COLO668 (cell line): ENCODE measurements around the gene PAK1.
"Not testable (repeated sequence)": the region's sequence is repeated elsewhere in the genome, so short reads cannot be mapped to it uniquely, and the experiment has no call there.

ENCODE experiments used
- DNase-seq: peaks from one replicate; lab custom pipeline; 2025; ENCODE audit not compliant: unreplicated experiment; lab: John Stamatoyannopoulos, UW

Gene PAK1

DNA sequence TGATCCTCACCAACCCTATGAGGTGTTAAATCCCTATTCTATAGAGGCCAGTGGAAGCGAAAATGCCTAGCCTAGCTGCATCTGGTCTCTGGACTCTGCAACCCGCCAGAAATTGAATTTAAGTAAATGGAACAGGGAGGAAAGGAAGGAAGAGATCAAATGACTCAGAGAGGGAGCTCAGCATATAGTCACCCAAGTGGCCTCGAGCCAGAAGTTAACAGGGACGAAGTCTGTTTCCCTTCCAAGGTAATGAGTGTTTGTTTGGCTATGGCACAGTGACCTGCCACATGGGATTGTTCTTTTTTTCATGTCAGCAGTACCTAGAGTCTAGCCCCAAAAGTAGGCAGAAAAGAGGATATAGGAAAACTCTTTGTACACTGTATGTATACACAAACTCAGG is 66.3 kb downstream of the PAK1 start:
- DNase-seq, result no peak

DNA sequence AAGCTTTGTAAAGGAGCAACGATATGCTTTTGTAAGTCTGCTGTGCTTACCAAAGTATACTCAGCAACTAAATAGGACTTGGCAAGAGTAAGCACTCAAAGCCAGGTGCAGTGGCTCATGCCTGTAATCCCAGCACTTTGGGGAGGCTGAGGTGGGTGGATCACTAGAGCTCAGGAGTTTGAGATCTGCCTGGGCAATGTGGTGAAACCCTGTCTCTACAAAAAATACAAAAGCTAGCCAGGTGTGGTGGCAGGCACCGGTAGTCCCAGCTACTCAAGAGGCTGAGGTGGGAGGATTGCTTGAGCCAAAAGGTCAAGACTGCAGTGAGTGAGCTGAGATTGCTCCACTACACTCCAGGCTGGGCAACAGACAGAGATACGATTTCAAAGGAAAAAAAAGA is 67.5 kb downstream of the PAK1 start:
- DNase-seq, result no peak

DNA sequence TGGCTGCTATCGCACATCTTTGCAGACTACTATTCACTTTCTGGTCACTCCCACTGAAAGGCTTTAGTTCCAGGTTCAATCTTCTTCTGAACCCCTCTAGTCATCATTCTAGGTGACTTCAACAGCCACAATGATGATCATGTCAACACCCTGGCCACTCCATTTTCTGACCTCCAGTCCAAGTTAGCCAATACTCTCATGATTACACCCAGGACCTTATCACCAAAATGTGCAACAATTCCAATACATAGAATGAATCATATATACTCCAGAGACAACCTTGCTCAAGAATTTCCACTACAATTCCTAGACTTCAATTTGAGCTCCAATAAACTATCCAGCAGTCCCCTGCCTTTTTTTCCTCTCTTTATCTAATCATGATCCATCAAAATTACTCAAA is 70.7 kb downstream of the PAK1 start:
- DNase-seq, result no peak

GRCh38 chr11:77402218-77402556 is 71.7 kb downstream of the PAK1 start:
- DNase-seq, result no peak

- no peak for DNase-seq
These were observed 72.2 kb downstream of the PAK1 start for GRCh38 chr11:77401486-77402217.

- no peak for DNase-seq
These were observed 73.0 kb downstream of the PAK1 start for GRCh38 chr11:77400775-77401449.

DNA sequence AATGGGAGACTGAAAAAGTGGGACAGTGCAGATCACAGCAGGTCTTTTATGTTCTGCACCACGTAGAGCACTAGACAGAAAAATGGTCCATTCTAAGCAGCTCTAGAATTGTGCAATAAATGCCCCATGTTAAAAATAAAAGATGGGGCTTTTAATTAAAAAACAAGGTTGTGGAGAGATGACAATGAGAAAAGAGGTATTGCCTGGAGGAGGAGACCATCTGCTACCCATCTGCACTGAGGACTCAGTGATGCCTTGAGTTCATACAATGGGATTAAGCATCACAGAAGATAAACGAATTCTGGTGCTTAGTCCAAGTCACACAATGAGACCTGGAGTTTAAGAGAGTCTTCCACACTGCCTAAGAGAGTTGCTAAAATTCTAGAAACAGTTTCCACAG is 73.6 kb downstream of the PAK1 start:
- DNase-seq, result no peak

GRCh38 chr11:77397631-77398030 is 76.3 kb downstream of the PAK1 start:
- no peak for DNase-seq

GRCh38 chr11:77396911-77397310 is 77.0 kb downstream of the PAK1 start:
- DNase-seq, result no peak

- DNase-seq, result no peak
These were observed 77.6 kb downstream of the PAK1 start for GRCh38 chr11:77396305-77396704.

- DNase-seq, result no peak
These were observed 78.3 kb downstream of the PAK1 start for GRCh38 chr11:77395460-77396173.

- DNase-seq, result no peak
These were observed 81.1 kb downstream of the PAK1 start for GRCh38 chr11:77392842-77393241.

GRCh38 chr11:77387701-77388100 is 86.2 kb downstream of the PAK1 start:
- DNase-seq, result no peak

DNA sequence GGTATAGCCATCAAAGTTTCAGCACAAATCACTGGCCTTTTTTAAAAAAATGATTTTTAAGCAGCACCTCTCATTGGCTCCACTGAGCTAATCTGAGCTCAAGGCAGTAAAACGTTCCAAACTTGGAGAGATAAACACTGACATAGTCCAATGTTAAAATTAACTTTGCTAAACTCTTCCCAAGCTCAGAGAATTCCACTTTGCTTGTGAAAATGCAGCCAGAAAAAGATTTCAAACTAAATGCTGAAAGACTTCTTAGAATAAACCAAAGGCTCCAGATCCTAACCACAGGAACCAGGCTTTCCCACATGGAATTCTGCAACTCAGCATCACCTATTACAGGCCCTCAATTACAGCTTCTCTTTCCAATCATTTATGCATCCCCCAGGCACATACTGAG is 87.7 kb downstream of the PAK1 start:
- DNase-seq, result no peak

DNA sequence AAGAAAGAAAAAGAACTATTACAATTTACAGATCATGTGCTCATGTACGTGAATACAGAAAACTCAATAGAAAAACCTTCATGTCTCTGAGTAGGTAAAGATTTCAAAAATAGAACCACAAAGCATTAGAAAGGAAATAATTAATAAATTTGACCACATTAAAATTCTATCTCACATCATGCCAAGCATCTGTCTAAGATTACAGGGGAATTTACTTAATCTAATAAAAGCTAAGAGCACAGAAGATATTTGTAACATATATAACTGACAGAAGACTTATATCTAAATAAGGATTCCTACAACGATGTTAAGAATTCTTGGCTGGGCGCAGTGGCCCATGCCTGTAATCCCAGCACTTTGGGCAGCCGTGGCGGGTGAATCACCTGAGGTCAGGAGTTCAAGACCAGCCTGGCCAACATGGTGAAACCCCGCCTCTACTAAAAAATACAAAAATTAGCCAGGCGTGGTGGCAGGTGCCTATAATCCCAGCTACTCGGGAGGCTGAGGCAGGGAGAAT is 88.6 kb downstream of the PAK1 start:
- not testable (repeated sequence) for DNase-seq

- no peak for DNase-seq
These were observed 89.3 kb downstream of the PAK1 start for GRCh38 chr11:77384571-77384970.

DNA sequence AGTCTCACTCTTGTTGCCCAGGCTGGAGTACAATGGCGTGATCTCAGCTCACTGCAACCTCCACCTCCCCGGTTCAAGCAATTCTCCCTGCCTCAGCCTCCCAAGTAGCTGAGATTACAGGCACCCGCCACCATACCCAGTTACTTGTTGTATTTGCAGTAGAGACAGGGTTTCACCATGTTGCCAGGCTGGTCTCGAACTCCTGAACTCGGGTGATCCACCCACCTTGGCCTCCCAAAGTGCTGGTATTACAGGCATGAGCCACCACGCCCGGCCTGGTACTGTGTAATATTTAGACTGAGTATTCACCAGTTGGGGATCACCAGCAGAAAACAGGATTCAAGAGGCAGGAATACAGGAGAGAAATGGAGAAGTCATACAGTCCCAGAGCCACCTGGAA is 90.5 kb downstream of the PAK1 start:
- DNase-seq, result not testable (repeated sequence)

- DNase-seq, result no peak
These were observed 91.9 kb downstream of the PAK1 start for GRCh38 chr11:77381729-77382665.

DNA sequence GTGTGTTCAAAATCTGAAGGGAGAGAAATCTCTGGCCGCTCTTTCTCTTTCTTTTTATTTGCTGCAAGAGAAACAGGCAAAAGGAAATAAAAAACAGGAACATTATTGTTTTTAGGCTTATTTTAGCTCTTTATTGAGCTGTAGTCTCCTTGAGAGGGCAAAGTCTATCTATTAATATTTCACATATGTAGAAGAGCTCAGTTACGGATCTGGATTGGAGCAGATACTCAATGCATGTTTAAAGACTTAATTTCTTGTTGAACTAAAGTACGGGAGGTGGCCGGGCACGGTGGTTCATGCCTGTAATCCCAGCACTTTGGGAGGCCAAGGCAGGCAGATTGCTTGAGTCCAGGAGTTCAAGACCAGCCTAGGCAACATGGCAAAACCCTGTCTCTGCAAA is 94.0 kb downstream of the PAK1 start:
- DNase-seq, result no peak

GRCh38 chr11:77379253-77379652 is 94.6 kb downstream of the PAK1 start:
- DNase-seq, result no peak

DNA sequence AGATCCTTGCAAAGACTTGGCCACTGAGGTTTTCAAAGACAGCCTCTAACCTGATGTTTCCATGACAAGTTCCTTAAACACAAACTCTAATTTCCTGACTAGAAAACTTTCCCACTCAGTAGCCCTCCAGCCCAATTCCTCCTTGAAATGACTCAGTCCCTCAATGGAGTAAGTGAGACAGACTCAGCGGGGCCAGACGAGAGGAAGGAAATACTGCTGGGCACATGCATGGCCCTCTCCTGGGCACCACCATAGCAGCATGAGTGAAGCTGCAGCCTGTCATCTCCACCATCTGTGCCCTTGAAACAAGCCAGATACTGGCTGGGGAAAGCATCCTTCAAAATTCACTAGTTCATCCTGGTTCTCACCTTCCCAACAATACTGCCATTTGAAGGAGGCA is 96.2 kb downstream of the PAK1 start:
- no peak for DNase-seq
